Mesenchymal stem cell (in vitro differentiated cells and primary cell): ENCODE results near the gene NET1.

Experiments used
- DNase-seq: peaks from one replicate; pipeline ENCODE4 v3.0.0-alpha.2; 2013
- H2AFZ ChIP-seq: one replicate; pipeline ENCODE4 v1.6.1; 2013; ENCODE audit warnings: low read depth, mild to moderate bottlenecking, control low read depth, inconsistent platforms, low read length, moderate library complexity
- H2AK5ac ChIP-seq: 2 replicates; pipeline ENCODE4 v1.6.1; 2013; ENCODE audit warnings: low read length, moderate library complexity, mild to moderate bottlenecking, inconsistent platforms; ENCODE audit not compliant: severe bottlenecking
- H2BK120ac ChIP-seq: one replicate; pipeline ENCODE4 v1.6.1; 2013; ENCODE audit warnings: low read depth, mild to moderate bottlenecking, inconsistent platforms, low read length, moderate library complexity
- H2BK12ac ChIP-seq, 2 experiments: one replicate each; pipeline ENCODE4 v1.6.1; 2013; ENCODE audit warnings: inconsistent platforms in 2 of 2, low read length in 2 of 2, mild to moderate bottlenecking in 2 of 2, moderate library complexity in 2 of 2, control low read depth in 1 of 2
- H2BK15ac ChIP-seq: one replicate; pipeline ENCODE4 v1.6.1; 2013; ENCODE audit warnings: mild to moderate bottlenecking, low read depth, inconsistent platforms; ENCODE audit not compliant: poor library complexity, severe bottlenecking
- H2BK5ac ChIP-seq: 2 replicates; pipeline ENCODE4 v1.6.1; 2013; ENCODE audit warnings: low read depth, mild to moderate bottlenecking, low read length, control low read depth, inconsistent platforms; ENCODE audit not compliant: poor library complexity, severe bottlenecking
- H3K14ac ChIP-seq, 2 experiments: one replicate each; pipeline ENCODE4 v1.6.1; 2013; ENCODE audit warnings: inconsistent platforms in 2 of 2, low read length in 2 of 2, control low read depth in 1 of 2, mild to moderate bottlenecking in 1 of 2, moderate library complexity in 1 of 2
- H3K18ac ChIP-seq, 2 experiments: one replicate each; pipeline ENCODE4 v1.6.1; 2013; ENCODE audit warnings: inconsistent platforms in 2 of 2, low read length in 2 of 2, control low read depth in 1 of 2, low read depth in 1 of 2, mild to moderate bottlenecking in 1 of 2
- H3K23ac ChIP-seq, 2 experiments: one replicate each; pipeline ENCODE4 v1.6.1; 2013; ENCODE audit warnings: inconsistent platforms in 2 of 2, low read length in 2 of 2, mild to moderate bottlenecking in 2 of 2, moderate library complexity in 2 of 2, control low read depth in 1 of 2
- H3K27ac ChIP-seq: 2 replicates; pipeline ENCODE4 v1.5.1; 2013; ENCODE audit warnings: mild to moderate bottlenecking, moderate library complexity, low read length, control low read depth, inconsistent platforms; ENCODE audit not compliant: poor library complexity, severe bottlenecking
- H3K27me3 ChIP-seq, 2 experiments: 2 replicates each; pipeline versions ENCODE4 v1.6.1 to v1.7.0; 2013; ENCODE audit warnings: low read length in 2 of 2, mild to moderate bottlenecking in 2 of 2, moderate library complexity in 2 of 2, control low read depth in 1 of 2, inconsistent platforms in 1 of 2; ENCODE audit not compliant: control insufficient read depth in 1 of 2, insufficient read depth in 1 of 2
- H3K36me3 ChIP-seq, 2 experiments: 2 replicates each; pipeline versions ENCODE4 v1.6.1 to v1.7.0; 2013; ENCODE audit warnings: low read length in 2 of 2, control low read depth in 1 of 2, inconsistent platforms in 1 of 2, low read depth in 1 of 2, mild to moderate bottlenecking in 1 of 2; ENCODE audit not compliant: insufficient read depth in 2 of 2, control insufficient read depth in 1 of 2
- H3K4ac ChIP-seq, 2 experiments: one replicate each; pipeline ENCODE4 v1.6.1; 2013; ENCODE audit warnings: inconsistent platforms in 2 of 2, low read length in 2 of 2, mild to moderate bottlenecking in 2 of 2, moderate library complexity in 2 of 2, control low read depth in 1 of 2, low read depth in 1 of 2
- H3K4me1 ChIP-seq: 2 replicates; pipeline ENCODE4 v1.6.1; 2013; ENCODE audit warnings: low read depth, low read length, control low read depth; ENCODE audit not compliant: control insufficient read depth, insufficient read depth
- H3K4me2 ChIP-seq: 2 replicates; pipeline ENCODE4 v1.6.1; 2013; ENCODE audit warnings: low read length, mild to moderate bottlenecking, inconsistent platforms; ENCODE audit not compliant: poor library complexity, severe bottlenecking
- H3K4me3 ChIP-seq, 2 experiments: 2 replicates each; pipeline versions ENCODE4 v1.5.1 to v1.7.0; 2013; ENCODE audit warnings: low read length in 2 of 2, mild to moderate bottlenecking in 2 of 2, control low read depth in 1 of 2, low read depth in 1 of 2; ENCODE audit not compliant: insufficient read depth in 1 of 2
- H3K79me1 ChIP-seq: replicated peaks from 2 replicates; pipeline ENCODE4 v1.6.1; 2013; ENCODE audit warnings: mild to moderate bottlenecking, control low read depth, low read length, inconsistent platforms; ENCODE audit not compliant: poor library complexity, severe bottlenecking
- H3K9ac ChIP-seq: 2 replicates; pipeline ENCODE4 v1.7.0; 2013; ENCODE audit warnings: mild to moderate bottlenecking, low read length, moderate library complexity
- H3K9me3 ChIP-seq: 2 replicates; pipeline ENCODE4 v1.7.0; 2013; ENCODE audit warnings: mild to moderate bottlenecking, low read length; ENCODE audit not compliant: control insufficient read depth
- H4K8ac ChIP-seq: one replicate; pipeline ENCODE4 v1.6.1; 2013; ENCODE audit warnings: inconsistent platforms, mild to moderate bottlenecking, low read length, moderate library complexity
- H4K91ac ChIP-seq: one replicate; pipeline ENCODE4 v1.6.1; 2013; ENCODE audit warnings: mild to moderate bottlenecking, low read length, inconsistent platforms
- WGBS: methylation state at CpG from one replicate; pipeline ENCODE4 v1.1.7; 2013; ENCODE audit warnings: mixed read lengths; 5-methylcytosine and 5-hydroxymethylcytosine counted together

NET1 gene

GRCh38 chr10:5442990-5443370 lies 30.6 kb downstream of the NET1 start:
- H3K9ac ChIP-seq, result no peak overlapping the region
- H4K91ac ChIP-seq, result no peak overlapping the region
- no peak overlapping the region for H3K4me3 ChIP-seq
- no peak overlapping the region for H3K27ac ChIP-seq
- WGBS, result no CpG with 5 or more reads among the region's 1 CpG
- H3K27me3 ChIP-seq, result no peaks in the 10 kb centered on the region
- H3K14ac ChIP-seq, result no peak overlapping the region
- no peaks in the 10 kb centered on the region for H3K9me3 ChIP-seq
- H2AK5ac ChIP-seq, result no peak overlapping the region
- H3K23ac ChIP-seq, result no peak overlapping the region
- no peak overlapping the region for H3K4me2 ChIP-seq
- H2BK12ac ChIP-seq, result no peak overlapping the region
- H4K8ac ChIP-seq, result no peak overlapping the region
- H3K4me1 ChIP-seq, result no peaks in the 10 kb centered on the region
- no peak overlapping the region for H3K4ac ChIP-seq
- no peak overlapping the region for H2BK15ac ChIP-seq
- peaks cover 26% of the 10 kb centered on the region for H3K79me1 ChIP-seq
- no peak for DNase-seq
- H3K18ac ChIP-seq, result no peak overlapping the region
- no peak overlapping the region for H2BK120ac ChIP-seq
- no peak overlapping the region for H2AFZ ChIP-seq
- no peak overlapping the region for H2BK5ac ChIP-seq
- no peaks in the 10 kb centered on the region for H3K36me3 ChIP-seq

GRCh38 chr10:5443429-5443828 lies 31.1 kb downstream of the NET1 start:
- Histone ChIP-seq H3K4me3 (no peak overlapping the region), H2AK5ac (no peak overlapping the region), H3K36me3 (no peaks in the 10 kb centered on the region), H4K91ac (no peak overlapping the region), H2AFZ (no peak overlapping the region), H3K27ac (no peak overlapping the region), H4K8ac (no peak overlapping the region), H2BK15ac (no peak overlapping the region), H3K23ac (no peak overlapping the region), H2BK5ac (no peak overlapping the region), H2BK12ac (no peak overlapping the region), H3K4me2 (no peak overlapping the region), H3K4me1 (no peaks in the 10 kb centered on the region), H3K9ac (no peak overlapping the region), H3K14ac (no peak overlapping the region), H3K27me3 (no peaks in the 10 kb centered on the region), H3K9me3 (no peaks in the 10 kb centered on the region), H3K18ac (no peak overlapping the region), H3K79me1 (peaks cover 26% of the 10 kb centered on the region), H3K4ac (no peak overlapping the region), H2BK120ac (no peak overlapping the region)
- no peak for DNase-seq
- WGBS, result no CpG with 5 or more reads among the region's 1 CpG

DNA sequence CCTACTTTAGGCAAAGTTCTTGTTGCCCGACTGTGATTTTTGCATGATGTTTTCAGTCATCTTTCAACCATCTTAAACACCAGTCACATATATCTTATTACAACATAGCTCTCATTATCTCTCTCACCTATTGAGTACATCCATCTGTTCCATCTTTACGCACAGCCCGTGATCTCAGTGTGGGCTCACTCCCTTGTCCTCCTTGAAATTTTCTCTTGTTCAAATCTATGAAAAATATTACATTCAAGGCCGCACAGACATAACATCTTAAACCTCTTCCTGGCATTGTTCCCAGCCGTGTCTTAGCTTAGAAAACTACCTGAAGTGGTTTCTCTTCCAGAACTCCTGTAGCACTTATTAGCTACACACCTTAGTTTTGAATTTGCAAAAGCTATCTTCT lies 32.6 kb downstream of the NET1 start:
- H3K4me3 ChIP-seq, result no peak overlapping the region
- no peak overlapping the region for H3K23ac ChIP-seq
- DNase-seq, result no peak
- H3K14ac ChIP-seq, result no peak overlapping the region
- no peaks in the 10 kb centered on the region for H3K9me3 ChIP-seq
- peak overlapping the region; percentile 70 for H2AK5ac ChIP-seq
- no peak overlapping the region for H3K4me2 ChIP-seq
- H2BK120ac ChIP-seq, result no peak overlapping the region
- no peak overlapping the region for H3K18ac ChIP-seq
- H2BK12ac ChIP-seq, result no peak overlapping the region
- no peaks in the 10 kb centered on the region for H3K27me3 ChIP-seq
- H2BK15ac ChIP-seq, result no peak overlapping the region
- no peak overlapping the region for H4K8ac ChIP-seq
- peaks cover 20% of the 10 kb centered on the region for H3K79me1 ChIP-seq
- H3K9ac ChIP-seq, result no peak overlapping the region
- no peak overlapping the region for H2AFZ ChIP-seq
- no peak overlapping the region for H4K91ac ChIP-seq
- 97% methylated on average over 5 of the region's 5 CpGs for WGBS
- H3K36me3 ChIP-seq, result no peaks in the 10 kb centered on the region
- H3K4ac ChIP-seq, result no peak overlapping the region
- H2BK5ac ChIP-seq, result no peak overlapping the region
- no peak overlapping the region for H3K27ac ChIP-seq
- H3K4me1 ChIP-seq, result no peaks in the 10 kb centered on the region

DNA sequence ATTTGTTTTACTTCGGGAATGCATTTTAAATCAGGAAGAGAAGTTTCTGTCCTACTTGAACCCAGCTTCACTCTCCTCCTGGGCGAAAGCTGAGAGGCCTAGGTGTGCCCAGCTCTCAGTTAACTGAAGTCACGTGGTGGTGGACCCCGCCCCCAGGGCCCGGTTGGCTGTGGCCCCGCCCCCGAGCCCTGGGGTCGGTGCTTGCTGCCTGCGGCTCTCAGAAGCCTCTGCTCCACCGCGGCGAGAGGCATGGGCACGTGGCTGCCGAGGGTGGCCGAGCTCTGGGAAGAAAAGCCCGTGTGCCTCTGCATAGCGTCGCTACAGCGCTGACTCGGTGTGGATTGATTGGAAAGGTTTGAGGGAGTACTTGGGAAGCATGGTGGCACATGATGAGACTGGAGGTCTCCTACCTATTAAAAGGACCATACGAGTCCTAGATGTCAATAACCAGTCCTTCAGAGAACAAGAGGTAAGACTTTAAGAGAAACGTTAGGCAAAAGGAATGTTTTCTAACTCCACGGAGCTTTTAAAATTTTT lies 34.1 kb downstream of the NET1 start:
- WGBS, result 2% methylated on average over 20 of the region's 23 CpGs
- Histone ChIP-seq H2BK5ac (no peak overlapping the region), H3K14ac (peak overlapping the region in 1 of 2 experiments; percentile 59), H3K23ac (peak overlapping the region in 1 of 2 experiments; percentile 50), H2BK15ac (no peak overlapping the region), H3K27me3 (no peaks in the 10 kb centered on the region), H3K36me3 (no peaks in the 10 kb centered on the region), H4K91ac (no peak overlapping the region), H3K18ac (peak overlapping the region in 1 of 2 experiments; percentile 84), H3K9ac (peak overlapping the region; percentile 97), H2AK5ac (no peak overlapping the region), H3K4ac (peak overlapping the region; percentile 24 to 53), H3K27ac (peak overlapping the region; percentile 78), H2AFZ (no peak overlapping the region), H3K4me2 (peak overlapping the region; percentile 81), H3K4me1 (no peaks in the 10 kb centered on the region), H3K9me3 (no peaks in the 10 kb centered on the region), H2BK120ac (no peak overlapping the region), H3K4me3 (peak overlapping the region; percentile 65 to 89), H3K79me1 (peaks cover 11% of the 10 kb centered on the region), H2BK12ac (peak overlapping the region; percentile 24 to 38), H4K8ac (no peak overlapping the region)
- peak; percentile 92 for DNase-seq
